SK-N-MC (cell line): ENCODE data around the gene CHTF18.

Source experiments
- DNase-seq: peaks from one replicate; pipeline ENCODE4 v3.0.0-alpha.2; 2011; ENCODE audit warnings: low read depth, low spot score
- H3K27ac ChIP-seq: fragments of 200-600 bp; sonication (generic); 2 replicates; pipeline ENCODE4 v1.5.1; 2016; ENCODE audit warnings: mixed run types
- H3K36me3 ChIP-seq: fragments of 200-600 bp; sonication (generic); 2 replicates; pipeline ENCODE4 v1.6.1; 2017; ENCODE audit warnings: antibody characterized with exemption, low read length, mixed read lengths; ENCODE audit not compliant: insufficient read depth
- H3K4me3 ChIP-seq: fragments of 200-600 bp; sonication (generic); 2 replicates; pipeline ENCODE4 v1.5.1; 2016
- H3K9ac ChIP-seq: fragments of 200-600 bp; sonication (generic); 2 replicates; pipeline ENCODE4 v1.8.0; 2017; ENCODE audit warnings: mixed run types, mixed read lengths; ENCODE audit not compliant: insufficient read length
- H3K9me3 ChIP-seq: fragments of 200-600 bp; sonication (generic); 2 replicates; pipeline ENCODE4 v1.6.1; 2017; ENCODE audit warnings: low read depth, mild to moderate bottlenecking, antibody characterized with exemption, low read length, moderate library complexity, mixed read lengths
- EZH2 ChIP-seq: fragments of 200-600 bp; sonication (generic); IDR thresholded peaks from one replicate; pipeline ENCODE4 v1.6.1; 2017; ENCODE audit warnings: antibody characterized with exemption
- FOXP2 ChIP-seq: optimal IDR thresholded peaks from 2 replicates; pipeline ENCODE3; 2011; ENCODE audit warnings: mild to moderate bottlenecking, moderate library complexity; ENCODE audit not compliant: insufficient read depth; ENCODE audit errors: extremely low read length, control extremely low read depth
- POLR2AphosphoS5 ChIP-seq: IDR thresholded peaks from 2 replicates; pipeline ENCODE4 v1.6.1; 2012; ENCODE audit warnings: mild to moderate bottlenecking, low read depth, low read length, borderline replicate concordance

The CHTF18 gene

GRCh38 chr16:793414-793813, 5.0 kb downstream of the CHTF18 start:
- DNase-seq, result no peak
- H3K27ac ChIP-seq, result no peak overlapping the region
- H3K9me3 ChIP-seq, result no peaks in the 10 kb centered on the region
- TF ChIP-seq FOXP2, result no peak
- no peak for TF ChIP-seq POLR2AphosphoS5
- no peak for TF ChIP-seq EZH2
- peaks cover 14% of the 10 kb centered on the region; the same call in 1 of the 2 replicates for H3K36me3 ChIP-seq
- no peak overlapping the region for H3K4me3 ChIP-seq
- H3K9ac ChIP-seq, result no peak overlapping the region

DNA sequence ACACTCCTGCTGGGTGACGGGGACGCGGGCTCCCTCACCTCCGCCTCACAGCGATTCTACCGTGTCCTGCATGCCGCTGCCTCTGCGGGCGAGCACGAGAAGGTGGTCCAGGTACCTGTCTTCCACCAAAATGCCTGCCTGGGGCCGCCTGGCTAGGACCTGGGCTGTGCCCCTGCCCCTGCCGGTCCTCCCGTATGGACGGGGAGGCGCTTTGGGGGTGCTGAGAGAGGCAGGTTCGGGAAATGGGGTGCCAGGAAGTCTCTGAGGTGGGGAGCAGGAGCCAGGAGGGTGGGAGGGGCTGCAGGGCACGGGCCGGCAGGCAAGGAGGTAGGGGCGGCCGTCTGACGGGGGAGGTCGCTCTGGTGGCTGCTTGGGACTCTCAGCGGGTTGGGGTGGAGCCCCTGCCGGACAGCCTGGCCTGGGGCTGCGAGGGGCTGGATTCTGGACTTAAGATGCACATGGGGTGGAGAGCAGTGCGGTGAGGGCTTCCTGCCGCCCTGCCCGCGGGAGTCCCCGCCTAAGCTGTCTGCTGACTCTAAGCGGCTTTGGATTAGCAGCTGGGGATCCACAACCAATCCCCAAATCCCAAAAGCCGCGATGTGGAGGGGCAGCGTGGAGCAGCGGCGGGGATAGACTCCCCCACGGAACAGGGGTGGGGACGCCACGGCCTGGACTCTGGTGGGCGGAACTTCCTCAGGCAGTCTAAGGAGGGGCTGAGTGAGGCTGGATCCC, 5.8 kb downstream of the CHTF18 start:
- Histone ChIP-seq H3K4me3 (no peak overlapping the region), H3K9me3 (no peaks in the 10 kb centered on the region), H3K27ac (no peak overlapping the region), H3K9ac (no peak overlapping the region), H3K36me3 (peaks cover 14% of the 10 kb centered on the region; the same call in 1 of the 2 replicates)
- TF ChIP-seq EZH2 (no peak), FOXP2 (no peak), POLR2AphosphoS5 (no peak)
- no peak for DNase-seq

DNA sequence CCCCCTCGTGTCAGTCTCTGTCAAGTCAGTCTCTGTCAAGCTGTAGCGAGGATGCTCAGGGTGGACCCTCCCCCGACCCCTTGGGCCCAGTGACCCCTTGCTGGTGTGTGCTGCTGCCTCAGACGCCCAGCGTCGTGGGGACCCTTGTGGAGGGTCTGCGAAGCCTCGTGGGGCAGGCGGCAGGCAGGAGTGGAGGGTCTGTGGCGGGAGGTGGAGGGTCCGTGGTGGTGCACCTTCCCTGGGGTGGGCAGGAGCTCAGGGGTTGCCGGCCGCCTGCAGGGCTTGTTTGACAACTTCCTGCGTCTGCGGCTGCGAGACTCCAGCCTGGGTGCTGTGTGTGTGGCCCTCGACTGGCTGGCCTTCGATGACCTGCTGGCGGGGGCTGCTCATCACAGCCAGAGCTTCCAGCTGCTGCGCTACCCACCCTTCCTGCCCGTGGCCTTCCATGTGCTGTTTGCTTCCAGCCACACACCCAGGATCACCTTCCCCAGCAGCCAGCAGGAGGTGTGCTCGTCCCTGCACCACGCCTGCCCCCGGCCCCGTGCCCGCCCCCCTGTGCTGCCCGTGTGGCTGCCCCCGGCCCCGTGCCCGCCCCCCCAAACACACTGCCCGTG, 6.5 kb downstream of the CHTF18 start:
- H3K27ac ChIP-seq, result no peak overlapping the region
- no peak overlapping the region for H3K4me3 ChIP-seq
- peaks cover 14% of the 10 kb centered on the region; the same call in 1 of the 2 replicates for H3K36me3 ChIP-seq

DNA sequence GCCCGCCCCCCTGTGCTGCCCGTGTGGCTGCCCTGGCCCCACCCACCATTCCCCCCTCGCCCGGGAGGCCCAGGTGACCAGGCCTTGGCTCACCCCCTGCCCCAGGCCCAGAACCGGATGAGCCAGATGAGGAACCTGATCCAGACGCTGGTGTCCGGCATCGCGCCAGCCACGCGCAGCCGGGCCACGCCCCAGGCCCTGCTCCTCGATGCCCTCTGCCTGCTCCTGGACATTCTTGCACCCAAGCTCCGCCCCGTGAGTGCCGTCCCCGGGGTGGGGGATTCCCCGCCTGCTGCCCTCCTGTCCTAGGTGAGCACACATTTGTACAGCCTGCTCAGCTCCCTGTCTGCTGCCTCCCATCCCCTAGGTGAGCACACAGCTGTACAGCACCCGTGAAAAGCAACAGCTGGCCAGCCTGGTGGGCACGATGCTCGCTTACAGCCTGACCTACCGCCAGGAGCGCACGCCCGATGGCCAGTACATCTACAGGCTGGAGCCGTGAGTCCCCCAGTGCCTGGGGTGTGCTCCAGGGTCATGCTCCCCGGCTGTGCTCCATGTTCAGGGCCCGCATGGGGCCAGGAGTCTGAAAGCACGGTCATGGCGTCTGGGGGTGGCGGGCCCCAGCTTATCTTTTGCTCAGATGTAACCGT, 7.3 kb downstream of the CHTF18 start:
- no peak for DNase-seq
- H3K36me3 ChIP-seq, result peaks cover 11% of the 10 kb centered on the region; the same call in 1 of the 2 replicates

More for the DNA sequence above, 6.5 kb downstream of the CHTF18 start:
- TF ChIP-seq EZH2, result no peak
- TF ChIP-seq POLR2AphosphoS5, result no peak
- no peak for TF ChIP-seq FOXP2
- no peak for DNase-seq
- no peaks in the 10 kb centered on the region for H3K9me3 ChIP-seq
- no peak overlapping the region for H3K9ac ChIP-seq

GRCh38 chr16:796296-797119, 8.1 kb downstream of the CHTF18 start:
- no peak for DNase-seq
- H3K9ac ChIP-seq, result no peak overlapping the region
- no peak overlapping the region for H3K27ac ChIP-seq
- no peak overlapping the region for H3K4me3 ChIP-seq
- H3K9me3 ChIP-seq, result no peaks in the 10 kb centered on the region
- peaks cover 6% of the 10 kb centered on the region; the same call in 1 of the 2 replicates for H3K36me3 ChIP-seq
- TF ChIP-seq POLR2AphosphoS5, result no peak
- TF ChIP-seq EZH2, result no peak
- no peak for TF ChIP-seq FOXP2

More for the DNA sequence above, 7.3 kb downstream of the CHTF18 start:
- Histone ChIP-seq H3K9ac (no peak overlapping the region), H3K9me3 (no peaks in the 10 kb centered on the region), H3K27ac (no peak overlapping the region), H3K4me3 (no peak overlapping the region)
- TF ChIP-seq POLR2AphosphoS5, result no peak
- no peak for TF ChIP-seq EZH2
- TF ChIP-seq FOXP2, result no peak

DNA sequence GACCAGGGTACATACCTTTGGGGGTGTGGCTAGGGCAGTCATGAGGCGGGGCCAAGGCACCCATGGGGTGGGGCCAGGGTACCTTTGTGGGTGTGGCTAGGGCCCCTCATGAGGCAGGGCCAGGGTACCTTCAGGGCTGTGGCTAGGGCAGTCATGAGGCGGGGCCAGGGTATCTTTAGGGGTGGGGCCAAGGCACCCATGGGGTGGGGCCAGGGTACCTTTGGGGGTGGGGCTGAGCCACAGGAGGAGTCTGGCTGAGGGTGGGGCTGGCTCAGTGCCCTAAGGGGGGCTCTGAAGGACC, 8.7 kb downstream of the CHTF18 start:
- TF ChIP-seq FOXP2, result no peak
- no peak for TF ChIP-seq EZH2
- TF ChIP-seq POLR2AphosphoS5, result no peak
- no peak for DNase-seq
- Histone ChIP-seq H3K9me3 (no peaks in the 10 kb centered on the region), H3K9ac (no peak overlapping the region), H3K36me3 (no peaks in the 10 kb centered on the region; the same call in 1 of the 2 replicates), H3K4me3 (no peak overlapping the region), H3K27ac (no peak overlapping the region)

DNA sequence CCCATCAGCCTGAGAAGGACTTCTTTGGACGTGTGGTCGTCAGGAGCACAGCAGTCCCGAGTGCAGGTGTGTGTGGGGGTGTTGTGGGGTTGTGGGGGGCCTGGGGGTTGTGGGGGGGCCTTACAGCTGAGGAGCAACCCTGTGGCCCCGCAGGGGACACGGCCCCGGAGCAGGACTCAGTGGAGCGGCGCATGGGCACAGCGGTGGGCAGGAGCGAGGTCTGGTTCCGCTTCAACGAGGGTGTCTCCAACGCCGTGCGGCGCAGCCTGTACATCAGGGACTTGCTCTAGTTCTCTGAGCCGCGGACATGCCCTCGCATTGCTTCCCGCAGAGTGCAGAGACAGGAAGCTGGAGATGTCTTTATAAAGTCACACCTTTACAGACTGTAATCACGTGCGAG, 9.3 kb downstream of the CHTF18 start:
- no peak overlapping the region for H3K9ac ChIP-seq
- no peak for DNase-seq
- H3K9me3 ChIP-seq, result no peaks in the 10 kb centered on the region
- TF ChIP-seq FOXP2 (no peak), EZH2 (no peak), POLR2AphosphoS5 (no peak)
- H3K36me3 ChIP-seq, result no peaks in the 10 kb centered on the region; the same call in 1 of the 2 replicates
- no peak overlapping the region for H3K4me3 ChIP-seq
- no peak overlapping the region for H3K27ac ChIP-seq
